Body of pancreas (tissue), 4 donors: ENCODE data around the gene NOL11. TPM values are rescaled to one million over a fixed set of nuclear protein-coding genes. Genes with fewer than 3 reads are reported as not detected.
"Not testable (repeated sequence)": the region's sequence is repeated elsewhere in the genome, so short reads cannot be mapped to it uniquely, and the experiment has no call there.

Source experiments
- ATAC-seq: fragments of 150-250 bp; one replicate; pipeline ENCODE4 v1.9.1; 2016
- DNase-seq, 4 donors: peaks; one replicate each; pipeline ENCODE4 v3.0.0-alpha.2; 2019
- H3K27ac ChIP-seq, 4 donors: fragments of 200-600 bp; sonication (generic); 1 replicate in 3 of 4; 2 replicates in 1 of 4; pipeline versions ENCODE4 v1.5.1 to v1.6.1; 2016 to 2019; ENCODE audit warnings: mild to moderate bottlenecking in 1 of 4, mixed read lengths in 1 of 4, moderate library complexity in 1 of 4
- H3K27me3 ChIP-seq, 2 donors: fragments of 200-600 bp; sonication (generic); one replicate each; pipeline ENCODE4 v1.6.0; 2016; ENCODE audit warnings: mild to moderate bottlenecking in 1 of 2
- H3K36me3 ChIP-seq, 2 donors: fragments of 200-600 bp; sonication (generic); replicated peaks in 1 of 2; 2 replicates each; pipeline ENCODE4 v1.5.1; 2016; ENCODE audit warnings: low read depth in 2 of 2; ENCODE audit not compliant: insufficient read depth in 1 of 2
- H3K4me1 ChIP-seq: fragments of 200-600 bp; sonication (generic); one replicate; pipeline ENCODE4 v1.6.0; 2016
- H3K4me3 ChIP-seq, 2 donors: fragments of 200-600 bp; sonication (generic); 1 replicate in 1 of 2; 2 replicates in 1 of 2; pipeline ENCODE4 v1.5.1; 2016 to 2019
- H3K9me3 ChIP-seq, 3 donors: fragments of 200-600 bp; sonication (generic); 1 replicate in 2 of 3; 2 replicates in 1 of 3; pipeline ENCODE4 v1.5.1; 2016
- POLR2A ChIP-seq, 3 donors: fragments of 450-650 bp; IDR thresholded peaks; one replicate each; pipeline ENCODE4 v1.6.1; 2016; ENCODE audit warnings: antibody characterized with exemption in 3 of 3, mild to moderate bottlenecking in 2 of 3
- WGBS, 2 donors: methylation state at CpG; one replicate each; pipeline ENCODE4 v1.1.5; 2017; 5-methylcytosine and 5-hydroxymethylcytosine counted together
- intact Hi-C: fragments of 100-400 bp; cut with DNase I; formaldehyde crosslinking; loops from one replicate; pipeline ENCODE4 v1.15.1; 2023
- total RNA-seq, 2 donors: library from RNA; depleted of rRNA; stranded (reverse); fragments of >200 nt; gene quantifications; one replicate each; pipeline ENCODE4 v1.1.0, GENCODE V29; 2016
- TF ChIP-seq, protein P1 (sequence below), 7 experiments: fragments of 450-650 bp in 4 of 7; fragments of 200-600 bp in 3 of 7; sonication (generic) in 3 of 7; IDR thresholded peaks; one replicate each; pipeline ENCODE4 v1.5.1; 2016 to 2019; ENCODE audit warnings: antibody characterized with exemption in 7 of 7

The NOL11 gene
- total RNA-seq, 2 donors from 2014 or later, result 15.0 to 15.8 TPM

DNA sequence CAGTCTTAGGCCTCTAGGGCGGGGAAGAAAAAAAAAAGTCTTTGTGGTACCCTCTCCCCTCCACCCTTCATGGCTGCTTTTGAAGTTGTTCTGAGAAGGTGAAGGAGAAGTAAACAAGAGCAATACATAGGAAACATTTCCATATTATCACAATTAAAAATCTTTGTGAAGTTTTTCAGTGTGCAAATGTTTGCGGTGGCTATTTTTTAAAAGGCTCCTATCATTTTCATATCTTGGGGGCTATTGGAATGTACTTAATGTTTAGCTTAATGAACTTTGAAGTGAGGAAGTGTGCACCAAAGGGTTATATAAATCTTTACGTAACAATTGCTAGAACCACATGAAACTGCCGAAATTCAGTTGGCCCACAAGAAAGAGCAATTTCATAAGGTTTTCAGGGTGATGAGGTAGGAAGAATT is 7.6 kb downstream of the NOL11 start:
- no peaks in the 10 kb centered on the region for H3K27me3 ChIP-seq
- 90 to 95% methylated on average over 4 of the region's 4 CpGs for WGBS, 2 donors
- no peak for TF ChIP-seq POLR2A (IDR thresholded peaks at IDR 0.05)
- TF ChIP-seq, protein P1, sequence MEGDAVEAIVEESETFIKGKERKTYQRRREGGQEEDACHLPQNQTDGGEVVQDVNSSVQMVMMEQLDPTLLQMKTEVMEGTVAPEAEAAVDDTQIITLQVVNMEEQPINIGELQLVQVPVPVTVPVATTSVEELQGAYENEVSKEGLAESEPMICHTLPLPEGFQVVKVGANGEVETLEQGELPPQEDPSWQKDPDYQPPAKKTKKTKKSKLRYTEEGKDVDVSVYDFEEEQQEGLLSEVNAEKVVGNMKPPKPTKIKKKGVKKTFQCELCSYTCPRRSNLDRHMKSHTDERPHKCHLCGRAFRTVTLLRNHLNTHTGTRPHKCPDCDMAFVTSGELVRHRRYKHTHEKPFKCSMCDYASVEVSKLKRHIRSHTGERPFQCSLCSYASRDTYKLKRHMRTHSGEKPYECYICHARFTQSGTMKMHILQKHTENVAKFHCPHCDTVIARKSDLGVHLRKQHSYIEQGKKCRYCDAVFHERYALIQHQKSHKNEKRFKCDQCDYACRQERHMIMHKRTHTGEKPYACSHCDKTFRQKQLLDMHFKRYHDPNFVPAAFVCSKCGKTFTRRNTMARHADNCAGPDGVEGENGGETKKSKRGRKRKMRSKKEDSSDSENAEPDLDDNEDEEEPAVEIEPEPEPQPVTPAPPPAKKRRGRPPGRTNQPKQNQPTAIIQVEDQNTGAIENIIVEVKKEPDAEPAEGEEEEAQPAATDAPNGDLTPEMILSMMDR (IDR thresholded peaks at IDR 0.05), result no peak
- intact Hi-C loops, result no loop called here
- no peak for ATAC-seq
- no peak overlapping the region for H3K4me3 ChIP-seq
- no peaks in the 10 kb centered on the region for H3K4me1 ChIP-seq
- DNase-seq, result no peak
- peaks cover 6 to 48% of the 10 kb centered on the region in 2 donors for H3K36me3 ChIP-seq
- H3K9me3 ChIP-seq, result no peaks in the 10 kb centered on the region
- no peak overlapping the region for H3K27ac ChIP-seq

DNA sequence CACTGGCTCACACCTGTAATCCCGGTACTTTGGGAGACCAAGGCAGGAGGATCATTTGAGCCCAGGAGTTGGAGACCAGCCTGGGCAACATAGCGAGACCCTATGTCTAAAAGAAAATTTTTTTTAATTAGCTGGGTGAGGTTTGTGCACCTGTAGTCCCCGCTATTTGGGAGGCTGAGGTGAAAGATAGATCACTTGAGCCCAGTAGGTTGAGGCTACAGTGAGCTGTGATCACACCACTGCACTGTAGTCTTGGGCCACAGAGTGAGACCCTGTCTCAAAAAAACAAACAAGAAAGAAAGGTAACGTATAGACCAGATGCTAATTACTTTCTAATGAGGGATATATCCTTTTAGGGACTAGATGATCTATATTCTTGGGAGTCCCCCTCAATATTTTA is 8.1 kb downstream of the NOL11 start:
- intact Hi-C loops, result no loop called here
- H3K4me3 ChIP-seq, result no peak overlapping the region
- WGBS, 2 donors, result 89 to 91% methylated on average over 4 of the region's 4 CpGs
- peaks cover 6 to 50% of the 10 kb centered on the region in 2 donors for H3K36me3 ChIP-seq
- H3K27ac ChIP-seq, result no peak overlapping the region
- H3K9me3 ChIP-seq, result no peaks in the 10 kb centered on the region
- no peak for TF ChIP-seq POLR2A (IDR thresholded peaks at IDR 0.05)
- TF ChIP-seq, protein P1 (IDR thresholded peaks at IDR 0.05), result no peak
- DNase-seq (no peak), ATAC-seq (no peak)
- H3K27me3 ChIP-seq, result no peaks in the 10 kb centered on the region
- H3K4me1 ChIP-seq, result no peaks in the 10 kb centered on the region

DNA sequence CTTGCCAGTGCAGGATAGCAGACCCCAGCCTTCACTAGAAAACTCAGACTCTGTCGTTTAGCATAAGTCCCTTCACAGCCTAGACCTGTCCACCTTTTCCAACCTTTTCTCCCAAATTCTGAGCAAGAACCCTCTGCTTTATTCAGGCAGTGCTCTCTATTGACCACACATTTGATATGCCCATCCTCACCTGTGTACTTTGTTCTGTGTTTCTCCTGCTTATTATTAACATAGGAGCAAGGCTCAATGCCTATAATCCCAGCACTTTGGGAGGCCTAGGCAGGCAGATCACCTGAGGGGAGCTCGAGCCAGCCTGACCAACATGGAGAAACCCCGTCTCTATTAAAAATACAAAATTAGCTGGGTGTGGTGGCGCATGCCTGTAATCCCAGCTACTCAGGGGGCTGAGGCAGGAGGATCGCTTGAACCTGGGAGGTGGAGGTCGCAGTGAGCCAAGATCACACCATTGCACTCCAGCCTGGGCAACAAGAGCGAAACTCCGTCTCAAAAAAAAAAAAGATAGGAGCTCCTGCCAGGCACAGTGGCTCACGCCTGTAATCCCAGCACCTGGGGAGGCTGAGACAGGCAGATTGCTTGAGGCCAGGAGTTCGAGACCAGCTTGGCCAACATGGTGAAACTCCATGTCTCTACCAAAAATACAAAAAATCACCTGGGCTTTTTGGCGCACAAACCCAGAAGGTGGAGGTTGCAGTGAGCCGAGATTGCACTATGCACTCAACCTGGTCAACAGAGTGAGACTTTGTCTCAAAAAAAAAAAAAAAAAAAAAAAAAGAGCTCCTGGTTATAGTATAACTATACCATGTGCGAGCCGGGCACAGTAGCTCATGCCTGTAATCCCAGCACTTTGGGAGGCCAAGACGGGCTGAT is 9.7 kb downstream of the NOL11 start:
- H3K4me3 ChIP-seq, H3K9me3 ChIP-seq, H3K4me1 ChIP-seq, DNase-seq, H3K27me3 ChIP-seq, intact Hi-C loops, H3K27ac ChIP-seq, ATAC-seq: not testable (repeated sequence)
- 83 to 95% methylated on average over 15 of the region's 15 CpGs for WGBS, 2 donors
- peaks cover 6 to 42% of the 10 kb centered on the region in 2 donors for H3K36me3 ChIP-seq

DNA sequence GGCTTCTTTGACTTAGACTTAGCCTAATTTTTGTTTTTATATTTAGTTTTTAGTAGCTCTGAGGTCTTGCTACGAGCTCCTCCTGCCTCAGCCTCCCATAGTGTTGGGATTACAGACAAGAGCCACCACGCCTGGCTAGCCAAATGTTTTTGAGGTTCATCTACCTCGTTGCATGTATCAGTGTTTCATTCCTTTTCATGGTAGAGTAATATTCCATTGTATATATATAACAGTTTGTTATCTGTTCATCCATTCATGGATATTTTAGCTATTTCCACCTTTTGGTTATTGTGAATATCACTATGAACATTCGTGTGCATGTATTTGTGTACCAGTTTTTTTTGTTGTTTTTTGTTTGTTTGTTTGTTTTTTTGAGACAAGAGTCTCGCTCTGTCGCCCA is 12.2 kb downstream of the NOL11 start:
- 92 to 93% methylated on average over 6 of the region's 6 CpGs for WGBS, 2 donors
- peaks cover 6 to 37% of the 10 kb centered on the region in 2 donors for H3K36me3 ChIP-seq
- H3K27me3 ChIP-seq, result no peaks in the 10 kb centered on the region
- DNase-seq (no peak), ATAC-seq (no peak)
- TF ChIP-seq, protein P1 (IDR thresholded peaks at IDR 0.05), result no peak
- no peak for TF ChIP-seq POLR2A (IDR thresholded peaks at IDR 0.05)
- no peak overlapping the region for H3K4me3 ChIP-seq
- no peak overlapping the region for H3K27ac ChIP-seq
- H3K4me1 ChIP-seq, result no peaks in the 10 kb centered on the region
- intact Hi-C loops, result no loop called here
- no peaks in the 10 kb centered on the region for H3K9me3 ChIP-seq

DNA sequence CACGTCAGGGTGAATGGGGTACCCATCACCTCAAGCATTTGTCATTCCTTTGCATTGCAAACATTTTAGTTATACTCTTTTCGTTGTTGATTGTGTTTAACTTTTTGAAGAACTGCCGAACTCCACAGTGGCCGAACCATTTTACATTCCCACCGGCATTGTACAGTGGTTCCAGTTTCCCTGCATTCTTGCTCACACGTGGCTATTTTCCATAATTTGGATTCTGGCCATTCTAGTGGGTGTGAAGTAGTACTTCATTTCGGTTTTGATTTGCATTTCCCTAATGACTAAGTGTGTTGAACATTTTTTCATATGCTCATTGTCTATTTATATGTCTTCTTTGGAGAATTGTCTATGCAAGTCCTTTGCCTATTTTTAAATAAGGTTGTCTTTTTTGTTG is 13.0 kb downstream of the NOL11 start:
- DNase-seq, result no peak
- no peak overlapping the region for H3K27ac ChIP-seq
- ATAC-seq, result no peak
- H3K9me3 ChIP-seq, result no peaks in the 10 kb centered on the region
- no peak overlapping the region for H3K4me3 ChIP-seq
- TF ChIP-seq POLR2A (IDR thresholded peaks at IDR 0.05), result no peak
- TF ChIP-seq, protein P1 (IDR thresholded peaks at IDR 0.05), result no peak
- H3K4me1 ChIP-seq, result no peaks in the 10 kb centered on the region
- WGBS, 2 donors, result 81 to 82% methylated on average over 7 of the region's 7 CpGs
- H3K27me3 ChIP-seq, result no peaks in the 10 kb centered on the region
- H3K36me3 ChIP-seq, result peaks cover 6 to 32% of the 10 kb centered on the region in 2 donors
- intact Hi-C loops, result no loop called here
